Muscle of back (tissue), 11 donors: Measurements from ENCODE around the gene TTLL8. TPM values are rescaled to one million over a fixed set of nuclear protein-coding genes. Genes with fewer than 3 reads are reported as not detected.

Source experiments
- DNase-seq, 3 donors: peaks; one replicate each; pipeline versions ENCODE4 v3.0.0 to v3.0.0-alpha.2; 2013
- polyA plus RNA-seq, 10 donors: library from polyadenylated mRNA; unstranded; fragments of 120-200 nt; gene quantifications; one replicate each; pipeline ENCODE4 v1.2.1, GENCODE V29; 2013; ENCODE audit not compliant: insufficient read length in 10 of 10

TTLL8 gene
- polyA plus RNA-seq, 10 donors, result not detected

DNA sequence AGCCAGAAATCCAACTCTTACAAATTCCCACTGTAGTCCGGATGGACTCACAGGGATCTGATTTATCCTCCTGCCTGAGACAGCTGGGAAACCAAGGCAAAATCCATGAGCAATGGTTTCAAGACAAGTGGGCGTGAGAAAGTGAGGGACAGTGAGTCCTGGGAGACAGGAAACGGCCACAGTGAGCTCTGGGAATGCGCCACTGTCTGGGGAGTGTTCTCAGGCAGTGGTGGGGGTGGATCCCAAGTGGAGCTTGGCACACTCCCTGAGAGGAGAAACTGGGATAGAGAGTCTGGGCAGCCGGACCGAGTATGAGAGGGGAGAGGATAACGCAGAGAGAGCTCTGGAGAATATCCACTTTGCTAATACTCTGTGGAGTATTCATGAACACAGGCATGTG lies 55.3 kb downstream of the TTLL8 start:
- DNase-seq, result no peak

GRCh38 chr22:50001388-50002231 lies 56.5 kb downstream of the TTLL8 start:
- DNase-seq, result no peak

DNA sequence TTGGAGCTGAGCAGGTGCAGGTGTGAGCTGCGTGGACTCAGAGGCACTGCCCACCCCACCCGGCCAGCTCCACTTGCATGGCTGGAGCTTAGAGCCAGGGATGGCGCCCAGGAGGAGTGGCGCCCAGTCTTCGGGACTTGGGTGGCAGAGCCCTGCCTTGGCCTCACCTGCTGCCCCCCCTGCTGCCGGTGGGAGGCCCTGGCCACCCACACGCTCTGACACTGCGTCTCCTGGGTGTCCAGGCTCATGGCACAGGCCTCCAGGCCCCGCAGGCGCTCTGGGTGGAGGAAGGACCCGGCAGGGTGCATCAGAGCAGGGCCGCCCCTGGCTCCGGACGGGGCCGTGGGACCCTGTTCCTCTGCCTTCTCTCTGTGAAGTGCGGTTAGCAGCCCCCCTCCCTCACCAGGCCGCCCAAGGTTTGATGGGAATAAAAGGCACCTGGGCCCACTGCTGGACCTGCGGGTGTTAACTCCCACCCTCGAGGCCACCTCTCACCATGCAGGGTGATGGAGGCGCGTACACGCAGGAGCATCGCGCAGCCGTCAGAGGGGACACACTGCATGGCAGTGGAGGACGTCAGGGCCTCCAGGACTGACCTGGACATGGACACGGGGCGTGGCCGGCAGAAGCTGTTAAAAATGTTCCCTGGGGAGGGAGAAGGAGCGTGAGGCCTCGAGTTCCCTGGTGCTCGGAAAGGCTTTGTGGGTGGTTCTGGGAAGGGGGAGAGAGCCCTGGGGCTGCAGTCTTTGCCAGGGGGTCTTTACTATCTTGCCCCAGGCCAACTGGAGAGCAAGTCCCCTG lies 57.3 kb downstream of the TTLL8 start:
- no peak for DNase-seq

GRCh38 chr22:49999946-50000586 lies 58.0 kb downstream of the TTLL8 start:
- no peak for DNase-seq

DNA sequence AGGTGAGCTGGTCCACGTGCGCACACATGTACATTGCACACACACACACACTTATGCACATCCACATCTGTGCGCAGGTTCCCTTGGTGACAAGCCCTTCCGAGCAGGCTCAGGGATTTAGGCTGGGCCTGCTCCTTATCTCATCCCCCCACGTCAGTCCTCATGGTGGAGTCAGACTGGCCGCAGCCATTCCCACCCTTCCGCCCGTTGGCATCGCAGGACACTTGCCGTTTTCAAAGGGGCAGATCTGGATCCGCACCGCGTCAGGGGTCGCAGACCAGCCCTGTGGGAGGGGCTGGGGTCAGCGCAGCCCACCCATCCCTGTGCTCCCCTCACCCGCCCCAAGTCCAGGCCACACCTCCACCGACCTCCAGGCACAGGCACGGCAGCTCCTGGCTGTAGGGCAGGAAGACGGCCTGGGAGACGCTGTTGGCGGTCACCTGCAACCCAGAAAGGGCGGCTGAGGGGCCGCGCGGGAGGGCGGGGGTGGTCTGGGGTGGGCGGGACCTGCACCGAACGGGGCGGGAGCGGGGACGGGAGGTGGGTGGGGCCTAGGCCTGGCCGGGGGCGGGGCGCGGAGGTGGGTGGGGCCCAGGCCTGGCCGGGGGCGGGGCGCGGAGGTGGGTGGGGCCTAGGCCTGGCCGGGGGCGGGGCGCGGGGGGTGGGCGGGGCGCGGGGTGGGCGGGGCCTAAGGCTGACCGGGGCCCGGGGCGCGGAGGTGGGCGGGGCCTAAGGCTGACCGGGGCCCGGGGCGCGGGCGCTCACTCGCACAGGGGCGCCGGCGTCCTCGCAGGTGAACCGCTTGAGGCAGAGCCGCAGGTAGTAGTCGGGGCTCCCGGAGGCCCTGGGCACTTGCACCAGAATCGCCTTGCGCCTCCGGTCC lies 58.8 kb downstream of the TTLL8 start:
- DNase-seq, result no peak

DNA sequence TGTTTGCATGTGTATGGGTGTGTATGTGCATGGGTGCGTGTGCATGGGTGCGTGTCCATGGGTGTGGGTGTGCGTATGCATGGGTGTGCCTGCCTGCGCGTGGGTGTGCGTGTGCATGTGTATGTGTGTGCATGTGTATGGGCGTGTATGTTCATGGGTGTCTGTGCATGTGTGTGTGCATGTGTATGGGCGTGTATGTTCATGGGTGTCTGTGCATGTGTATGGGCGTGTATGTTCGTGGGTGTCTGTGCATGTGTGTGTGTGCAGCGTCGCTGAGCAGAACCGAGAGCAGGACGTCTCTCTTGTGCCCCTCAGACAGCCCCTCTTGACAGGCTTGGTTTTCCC lies 59.4 kb downstream of the TTLL8 start:
- no peak for DNase-seq

DNA sequence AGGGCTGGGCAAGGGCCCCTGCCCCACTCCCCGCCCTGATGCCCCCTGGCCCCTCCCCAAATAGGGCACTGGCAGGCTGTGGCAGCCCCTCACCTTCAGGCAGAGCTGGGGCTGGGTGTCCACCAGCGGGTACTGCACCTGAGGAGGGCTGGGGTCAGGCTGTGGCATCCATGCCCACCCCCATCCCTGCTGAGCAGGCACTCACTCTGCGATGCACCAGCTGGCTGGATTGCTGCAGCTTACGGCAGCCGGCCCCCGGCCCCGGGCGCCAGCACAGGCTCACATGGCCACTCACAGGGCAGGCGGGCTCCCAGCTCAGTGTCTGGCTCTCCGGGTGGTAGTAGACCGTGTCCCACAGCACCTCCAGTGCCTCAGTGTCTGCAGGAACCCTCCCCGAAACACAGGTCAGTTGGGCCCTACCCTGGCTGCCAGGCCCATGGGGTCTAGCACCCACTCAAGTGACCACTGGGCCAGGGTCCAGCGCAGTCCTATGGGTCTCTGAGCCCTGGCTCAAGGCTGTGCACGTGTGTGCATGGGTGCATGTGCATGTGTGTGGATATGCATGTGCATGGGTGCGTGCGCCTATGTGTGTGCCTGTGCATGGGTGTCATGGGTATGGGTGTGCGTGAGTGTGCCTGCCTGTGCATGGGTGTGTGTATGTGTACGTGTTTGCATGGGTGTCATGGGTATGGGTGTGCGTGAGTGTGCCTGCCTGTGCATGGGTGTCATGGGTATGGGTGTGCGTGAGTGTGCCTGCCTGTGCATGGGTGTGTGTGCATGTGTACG lies 60.0 kb downstream of the TTLL8 start:
- no peak for DNase-seq

GRCh38 chr22:49997251-49997599 lies 60.9 kb downstream of the TTLL8 start:
- DNase-seq, result no peak

- no peak for DNase-seq
These were observed 61.4 kb downstream of the TTLL8 start for GRCh38 chr22:49996518-49997250.

DNA sequence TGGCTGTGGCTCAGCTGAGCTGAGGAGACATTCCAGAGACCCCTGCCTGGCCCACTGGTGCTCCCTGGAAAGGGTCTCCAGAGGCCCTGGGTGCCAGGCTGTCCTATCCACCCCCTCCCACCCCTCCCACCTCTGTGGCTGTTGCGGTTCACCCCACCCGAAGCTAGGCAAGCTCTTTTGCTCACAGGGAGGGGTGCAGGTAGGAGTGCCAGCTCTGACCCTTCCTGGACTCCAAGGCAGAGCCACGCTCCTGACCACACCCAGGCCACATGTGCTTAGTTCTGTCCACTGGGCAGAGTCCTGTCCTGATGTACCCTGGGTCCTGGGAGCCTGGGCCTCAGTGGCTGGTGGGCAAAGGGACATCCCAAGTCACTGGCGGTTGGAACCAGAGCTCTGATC lies 62.0 kb downstream of the TTLL8 start:
- no peak for DNase-seq

DNA sequence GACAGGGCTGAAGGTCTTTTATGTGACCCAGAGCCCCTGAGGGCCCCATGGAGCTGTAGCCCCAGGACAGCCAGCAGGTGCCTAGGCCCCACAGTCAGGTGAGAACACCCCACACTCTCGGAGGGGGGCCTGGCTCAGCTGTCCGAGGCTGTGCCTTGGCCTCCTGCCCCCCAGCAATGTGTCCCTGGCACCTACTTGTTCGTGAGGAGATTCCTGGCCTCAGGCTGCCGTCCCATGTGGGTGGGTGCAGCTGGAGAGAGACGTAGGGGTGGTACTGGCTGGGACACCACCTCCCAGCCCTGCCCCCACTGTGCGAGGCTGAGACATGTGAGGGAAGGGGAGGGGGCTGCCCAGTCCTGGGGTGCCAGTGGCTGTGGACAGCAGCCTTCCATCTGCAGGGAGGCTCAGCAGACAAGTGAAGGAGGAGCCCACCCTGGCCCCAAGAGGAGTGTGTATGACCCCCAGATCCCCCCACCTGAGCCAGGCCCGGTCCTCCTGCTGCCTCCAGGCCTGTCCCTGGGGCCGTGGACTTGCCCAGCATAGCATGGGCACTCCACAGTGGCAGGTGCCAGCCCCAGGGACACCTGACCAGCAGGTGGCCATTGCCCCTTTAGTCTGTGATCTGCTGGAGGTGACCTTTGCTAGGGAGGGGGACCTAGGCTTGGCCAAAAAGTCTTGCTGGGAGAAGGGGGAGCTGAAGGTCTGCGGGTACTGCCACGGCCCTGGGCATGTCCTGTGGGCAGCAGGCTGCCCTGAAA lies 62.6 kb downstream of the TTLL8 start:
- no peak for DNase-seq

DNA sequence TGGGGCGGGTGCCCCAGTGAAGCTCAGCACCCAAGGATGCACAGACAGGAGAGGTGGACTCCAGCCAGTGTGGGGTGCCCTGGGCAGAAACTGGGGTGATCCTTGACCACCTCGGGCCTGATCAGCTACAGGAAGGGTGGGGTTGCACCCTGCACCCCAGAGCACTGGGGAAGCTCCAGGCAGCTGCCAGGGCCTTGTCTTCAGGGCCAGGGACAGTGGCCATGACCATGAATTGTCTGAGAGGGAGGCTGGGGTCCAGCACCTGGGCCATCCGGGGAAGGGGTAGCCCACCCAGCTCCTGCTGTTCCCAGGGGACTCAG lies 63.1 kb downstream of the TTLL8 start:
- DNase-seq, result no peak

DNA sequence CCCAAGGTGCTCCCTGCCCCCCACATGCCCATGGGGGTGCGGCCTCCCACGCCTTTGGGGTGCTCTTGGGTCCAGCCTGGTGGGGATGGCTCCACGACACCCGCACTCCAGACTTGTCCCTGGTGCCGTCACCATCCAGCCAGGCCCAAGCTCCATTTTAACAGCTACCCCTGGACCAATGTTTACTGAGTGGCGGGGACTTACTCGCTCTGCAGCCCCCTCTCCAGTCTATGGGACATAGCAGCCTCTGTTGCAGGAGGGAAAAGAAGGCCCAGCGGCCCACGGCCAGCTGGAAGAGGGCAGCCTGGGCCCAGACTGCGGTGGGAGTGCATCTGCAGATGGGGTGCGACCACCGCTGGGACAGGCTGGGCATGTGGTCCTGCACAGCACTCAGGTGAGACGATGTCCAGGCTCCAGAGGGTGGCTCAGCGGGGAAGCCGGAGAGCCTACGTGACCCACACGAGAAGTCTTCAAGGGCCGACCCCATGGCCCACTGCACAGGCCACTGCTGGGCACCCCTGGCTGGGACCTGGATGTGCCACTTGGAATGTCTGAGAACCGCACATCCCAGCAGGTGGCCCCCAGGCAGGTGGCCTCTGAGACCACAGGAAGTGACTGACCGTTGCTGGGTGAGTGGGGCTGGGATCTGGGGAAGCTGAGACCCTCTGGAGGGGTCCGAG lies 63.6 kb downstream of the TTLL8 start:
- DNase-seq, result no peak

DNA sequence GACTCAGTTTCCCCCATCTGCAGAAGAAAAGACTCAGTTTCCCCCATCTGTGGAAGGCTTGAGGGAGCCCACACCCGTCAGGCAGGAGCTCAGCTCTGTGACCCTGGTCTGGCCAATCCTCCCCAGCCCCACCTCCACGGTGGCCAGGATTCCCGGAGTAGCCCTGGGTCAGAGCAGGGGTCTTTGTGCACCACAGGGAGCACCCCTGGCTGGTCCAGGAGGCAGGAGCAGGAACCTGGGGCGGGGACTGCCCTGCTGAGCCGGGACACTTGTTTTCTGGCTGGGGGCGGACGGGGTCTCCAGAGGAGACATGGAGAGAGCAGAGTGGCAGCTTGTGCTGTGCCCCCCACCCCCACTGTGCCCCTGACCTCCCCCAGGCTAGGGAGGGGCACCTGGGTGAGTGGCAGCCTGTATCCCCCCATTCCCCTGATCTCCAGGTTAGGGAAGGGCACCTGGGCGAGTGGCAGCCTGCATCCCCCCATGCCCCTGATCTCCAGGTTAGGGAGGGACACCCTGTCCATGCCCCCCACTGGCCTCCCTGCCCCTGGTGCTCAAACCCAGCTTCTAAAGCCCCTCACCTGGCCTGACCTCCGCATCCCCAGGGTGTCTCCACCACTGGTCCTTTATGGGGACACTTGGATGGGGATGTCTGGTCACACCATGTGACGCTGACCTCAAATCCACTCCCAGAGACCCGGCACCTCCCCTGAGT lies 64.3 kb downstream of the TTLL8 start:
- DNase-seq, result no peak

GRCh38 chr22:49992921-49993648 lies 65.0 kb downstream of the TTLL8 start:
- no peak for DNase-seq

- no peak for DNase-seq
These were observed 66.1 kb downstream of the TTLL8 start for GRCh38 chr22:49991907-49992533.

DNA sequence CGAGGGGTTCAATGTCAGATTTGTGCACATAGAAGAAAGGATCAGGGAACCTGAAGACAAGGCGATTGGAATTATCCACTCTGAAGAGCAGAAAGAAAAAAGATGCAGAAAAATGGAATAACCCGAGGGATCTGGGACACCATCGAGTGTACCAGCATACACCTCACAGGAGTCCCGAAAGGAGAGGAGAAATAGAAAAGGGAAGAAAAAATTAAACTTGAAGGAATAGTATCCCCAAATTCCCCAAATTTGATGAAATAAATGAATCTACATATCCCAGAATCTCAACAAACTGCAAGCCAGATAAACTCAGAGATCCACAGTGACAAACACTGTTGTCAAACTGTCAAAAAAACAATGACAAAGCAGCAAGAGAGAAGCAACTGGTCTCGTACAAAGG lies 66.9 kb downstream of the TTLL8 start:
- DNase-seq, result no peak
